ENCODE measurements around the gene FN3KRP.

FN3KRP gene

GRCh38 chr17:82754297-82755208 is 38.0 kb downstream of the FN3KRP start:
- TF ChIP-seq, protein P1, sequence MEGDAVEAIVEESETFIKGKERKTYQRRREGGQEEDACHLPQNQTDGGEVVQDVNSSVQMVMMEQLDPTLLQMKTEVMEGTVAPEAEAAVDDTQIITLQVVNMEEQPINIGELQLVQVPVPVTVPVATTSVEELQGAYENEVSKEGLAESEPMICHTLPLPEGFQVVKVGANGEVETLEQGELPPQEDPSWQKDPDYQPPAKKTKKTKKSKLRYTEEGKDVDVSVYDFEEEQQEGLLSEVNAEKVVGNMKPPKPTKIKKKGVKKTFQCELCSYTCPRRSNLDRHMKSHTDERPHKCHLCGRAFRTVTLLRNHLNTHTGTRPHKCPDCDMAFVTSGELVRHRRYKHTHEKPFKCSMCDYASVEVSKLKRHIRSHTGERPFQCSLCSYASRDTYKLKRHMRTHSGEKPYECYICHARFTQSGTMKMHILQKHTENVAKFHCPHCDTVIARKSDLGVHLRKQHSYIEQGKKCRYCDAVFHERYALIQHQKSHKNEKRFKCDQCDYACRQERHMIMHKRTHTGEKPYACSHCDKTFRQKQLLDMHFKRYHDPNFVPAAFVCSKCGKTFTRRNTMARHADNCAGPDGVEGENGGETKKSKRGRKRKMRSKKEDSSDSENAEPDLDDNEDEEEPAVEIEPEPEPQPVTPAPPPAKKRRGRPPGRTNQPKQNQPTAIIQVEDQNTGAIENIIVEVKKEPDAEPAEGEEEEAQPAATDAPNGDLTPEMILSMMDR (IDR thresholded peaks at IDR 0.05; ENCODE audit: insufficient read depth, low read length, poor library complexity, severe bottlenecking), result no peak
- Histone ChIP-seq H3K36me3 (ENCODE audit: control insufficient read depth, insufficient read depth, low read length) (peaks cover 3% of the 10 kb centered on the region), H3K4me3 (replicated peaks; ENCODE audit: low read depth, low read length) (no peak overlapping the region), H3K27me3 (replicated peaks; ENCODE audit: control insufficient read depth, insufficient read depth, low read length) (no peaks in the 10 kb centered on the region)
- no peak for DNase-seq (ENCODE audit: extremely low read depth, insufficient read length)

GRCh38 chr17:82756166-82756565 is 39.7 kb downstream of the FN3KRP start:
- H3K36me3 ChIP-seq (ENCODE audit: control insufficient read depth, insufficient read depth, low read length), result peaks cover 3% of the 10 kb centered on the region
- DNase-seq (ENCODE audit: extremely low read depth, insufficient read length), result no peak
- H3K27me3 ChIP-seq (replicated peaks; ENCODE audit: control insufficient read depth, insufficient read depth, low read length), result no peaks in the 10 kb centered on the region
- H3K4me3 ChIP-seq (replicated peaks; ENCODE audit: low read depth, low read length), result no peak overlapping the region
- TF ChIP-seq, protein P1 (IDR thresholded peaks at IDR 0.05; ENCODE audit: insufficient read depth, low read length, poor library complexity, severe bottlenecking), result no peak

DNA sequence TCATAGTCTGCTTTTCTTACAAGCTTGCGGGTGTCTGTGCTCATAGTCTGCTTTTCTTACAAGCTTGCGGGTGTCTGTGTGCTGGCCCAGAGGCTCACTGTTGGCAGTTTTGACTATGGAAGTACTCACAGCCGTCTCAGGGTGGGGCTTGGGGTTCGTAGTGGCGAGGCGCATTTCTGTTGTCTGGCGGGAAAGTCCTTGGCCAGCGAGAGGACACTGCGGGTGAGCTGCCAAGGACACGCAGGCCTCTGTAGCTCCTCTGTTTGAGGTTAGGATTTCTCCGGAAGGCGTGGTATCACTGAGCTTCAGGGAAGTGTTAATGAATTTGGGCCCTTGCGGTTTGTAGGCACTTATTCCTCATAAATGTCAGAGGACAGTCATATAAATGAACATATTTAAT is 48.9 kb downstream of the FN3KRP start:
- no peak overlapping the region for H3K4me3 ChIP-seq (replicated peaks; ENCODE audit: low read depth, low read length)
- no peaks in the 10 kb centered on the region for H3K27me3 ChIP-seq (replicated peaks; ENCODE audit: control insufficient read depth, insufficient read depth, low read length)
- peaks cover 10% of the 10 kb centered on the region for H3K36me3 ChIP-seq (ENCODE audit: control insufficient read depth, insufficient read depth, low read length)
- TF ChIP-seq, protein P1 (IDR thresholded peaks at IDR 0.05; ENCODE audit: insufficient read depth, low read length, poor library complexity, severe bottlenecking), result no peak
- DNase-seq (ENCODE audit: extremely low read depth, insufficient read length), result no peak

- peaks cover 12% of the 10 kb centered on the region for H3K36me3 ChIP-seq (ENCODE audit: control insufficient read depth, insufficient read depth, low read length)
- no peaks in the 10 kb centered on the region for H3K27me3 ChIP-seq (replicated peaks; ENCODE audit: control insufficient read depth, insufficient read depth, low read length)
- H3K4me3 ChIP-seq (replicated peaks; ENCODE audit: low read depth, low read length), result no peak overlapping the region
- no peak for DNase-seq (ENCODE audit: extremely low read depth, insufficient read length)
- TF ChIP-seq, protein P1 (IDR thresholded peaks at IDR 0.05; ENCODE audit: insufficient read depth, low read length, poor library complexity, severe bottlenecking), result peak; percentile 56
Measured at GRCh38 chr17:82767041-82767754, 50.7 kb downstream of the FN3KRP start.

DNA sequence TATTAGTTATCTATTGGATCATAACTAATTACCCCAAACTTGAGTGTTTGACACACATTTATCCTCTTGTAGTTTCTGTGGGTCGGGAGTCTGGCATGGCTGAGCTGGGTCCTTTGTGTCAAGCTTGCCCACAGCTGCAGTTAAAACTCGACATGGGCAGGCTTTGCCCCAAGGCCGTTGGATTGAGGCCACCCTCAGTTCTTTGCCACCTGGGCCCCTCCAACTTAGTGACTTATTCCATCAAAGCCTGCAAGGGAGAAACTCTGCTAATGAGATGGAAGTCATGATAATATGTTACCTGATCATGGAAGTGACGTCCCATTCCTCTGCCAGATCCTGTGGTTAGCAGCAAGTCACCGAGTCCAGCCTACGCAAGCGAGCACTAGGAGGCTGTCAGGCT is 52.5 kb downstream of the FN3KRP start:
- H3K27me3 ChIP-seq (replicated peaks; ENCODE audit: control insufficient read depth, insufficient read depth, low read length), result no peaks in the 10 kb centered on the region
- H3K4me3 ChIP-seq (replicated peaks; ENCODE audit: low read depth, low read length), result no peak overlapping the region
- no peak for DNase-seq (ENCODE audit: extremely low read depth, insufficient read length)
- TF ChIP-seq, protein P1 (IDR thresholded peaks at IDR 0.05; ENCODE audit: insufficient read depth, low read length, poor library complexity, severe bottlenecking), result no peak
- H3K36me3 ChIP-seq (ENCODE audit: control insufficient read depth, insufficient read depth, low read length), result peaks cover 15% of the 10 kb centered on the region
